GM18526 (cell line): ENCODE results near the gene POU2F3.

ENCODE experiments used
- POLR2A ChIP-seq: IDR thresholded peaks from 3 replicates; pipeline ENCODE4 v1.6.1; 2011; ENCODE audit not compliant: insufficient read length; ENCODE audit errors: extremely low read depth

The POU2F3 gene

GRCh38 chr11:120298461-120298860, 58.5 kb downstream of the POU2F3 start:
- TF ChIP-seq POLR2A, result no peak

- TF ChIP-seq POLR2A, result no peak
These were observed 62.3 kb downstream of the POU2F3 start for GRCh38 chr11:120302001-120302805.

GRCh38 chr11:120303004-120303637, 63.2 kb downstream of the POU2F3 start:
- no peak for TF ChIP-seq POLR2A

- TF ChIP-seq POLR2A, result no peak
These were observed 64.6 kb downstream of the POU2F3 start for GRCh38 chr11:120304526-120304925.

- no peak for TF ChIP-seq POLR2A
These were observed 65.3 kb downstream of the POU2F3 start for GRCh38 chr11:120305286-120305685.

GRCh38 chr11:120306519-120307242, 66.7 kb downstream of the POU2F3 start:
- TF ChIP-seq POLR2A, result no peak

- no peak for TF ChIP-seq POLR2A
These were observed 67.5 kb downstream of the POU2F3 start for GRCh38 chr11:120307476-120307875.

- no peak for TF ChIP-seq POLR2A
These were observed 68.1 kb downstream of the POU2F3 start for GRCh38 chr11:120308081-120308480.

- no peak for TF ChIP-seq POLR2A
These were observed 70.9 kb downstream of the POU2F3 start for GRCh38 chr11:120310870-120311269.

GRCh38 chr11:120314861-120315260, 74.9 kb downstream of the POU2F3 start:
- TF ChIP-seq POLR2A, result no peak

GRCh38 chr11:120316880-120317688, 77.1 kb downstream of the POU2F3 start:
- no peak for TF ChIP-seq POLR2A

- TF ChIP-seq POLR2A, result no peak
These were observed 77.9 kb downstream of the POU2F3 start for GRCh38 chr11:120317689-120318480.

GRCh38 chr11:120318906-120319305, 79.0 kb downstream of the POU2F3 start:
- TF ChIP-seq POLR2A, result no peak

- TF ChIP-seq POLR2A, result no peak
These were observed 85.2 kb downstream of the POU2F3 start, which contains the start of gene TLCD5 for GRCh38 chr11:120324932-120325810. Gene TLCD5, plus strand, starts transcription at chr11:120325299. Its CDS starts 2,143 bp downstream, at chr11:120327442.

GRCh38 chr11:120326228-120326627, 86.3 kb downstream of the POU2F3 start:
- no peak for TF ChIP-seq POLR2A
